IgD-negative memory B cell (primary cell): Measurements from ENCODE around the gene CCDC57. TPM values are rescaled to one million over a fixed set of nuclear protein-coding genes. Genes with fewer than 3 reads are reported as not detected.

ENCODE experiments used
- H3K27ac Mint-ChIP-seq, 3 donors: one replicate each; pipeline ENCODE4 v1.8.0; 2020 to 2022; ENCODE audit warnings: mild to moderate bottlenecking in 3 of 3, mixed read lengths in 3 of 3, moderate library complexity in 1 of 3
- H3K27me3 Mint-ChIP-seq: one replicate; pipeline ENCODE4 v1.8.0; 2021; ENCODE audit warnings: mixed read lengths
- H3K36me3 Mint-ChIP-seq: one replicate; pipeline ENCODE4 v1.8.0; 2020; ENCODE audit warnings: mild to moderate bottlenecking, mixed read lengths
- H3K4me1 Mint-ChIP-seq, 3 donors: one replicate each; pipeline ENCODE4 v1.8.0; 2020 to 2022; ENCODE audit warnings: mixed read lengths in 3 of 3, mild to moderate bottlenecking in 1 of 3
- H3K4me3 Mint-ChIP-seq, 4 donors: one replicate each; pipeline ENCODE4 v1.8.0; 2020 to 2022; ENCODE audit warnings: mild to moderate bottlenecking in 4 of 4, mixed read lengths in 4 of 4, moderate library complexity in 3 of 4
- H3K9me3 Mint-ChIP-seq, 3 donors: one replicate each; pipeline ENCODE4 v1.8.0; 2020 to 2021; ENCODE audit warnings: mixed read lengths in 3 of 3, mild to moderate bottlenecking in 1 of 3
- polyA plus RNA-seq: library from polyadenylated mRNA; unstranded; fragments of 300-500 nt; fragmentation: Illumina TruSeq; gene quantifications from one replicate; pipeline ENCODE4 v1.2.3, GENCODE V29; 2021

CCDC57 gene
- polyA plus RNA-seq, 1 donor from 2014 or later = 34.1 TPM

GRCh38 chr17:82081546-82081945 is 131.1 kb downstream of the CCDC57 start:
- peaks cover 0 to 3% (median 0%) of the 10 kb centered on the region in 3 donors for H3K4me1 Mint-ChIP-seq
- no peak overlapping the region for H3K27ac Mint-ChIP-seq

GRCh38 chr17:82080789-82081464 is 131.7 kb downstream of the CCDC57 start:
- Mint-ChIP-seq H3K4me1 (peaks cover 0 to 4% (median 0%) of the 10 kb centered on the region in 3 donors), H3K4me3 (no peak overlapping the region), H3K36me3 (no peaks in the 10 kb centered on the region), H3K27ac (no peak overlapping the region), H3K9me3 (no peaks in the 10 kb centered on the region), H3K27me3 (peaks cover 1% of the 10 kb centered on the region)

More at GRCh38 chr17:82081546-82081945, 131.1 kb downstream of the CCDC57 start:
- Mint-ChIP-seq H3K4me3 (no peak overlapping the region), H3K36me3 (no peaks in the 10 kb centered on the region), H3K27me3 (no peaks in the 10 kb centered on the region), H3K9me3 (no peaks in the 10 kb centered on the region)

DNA sequence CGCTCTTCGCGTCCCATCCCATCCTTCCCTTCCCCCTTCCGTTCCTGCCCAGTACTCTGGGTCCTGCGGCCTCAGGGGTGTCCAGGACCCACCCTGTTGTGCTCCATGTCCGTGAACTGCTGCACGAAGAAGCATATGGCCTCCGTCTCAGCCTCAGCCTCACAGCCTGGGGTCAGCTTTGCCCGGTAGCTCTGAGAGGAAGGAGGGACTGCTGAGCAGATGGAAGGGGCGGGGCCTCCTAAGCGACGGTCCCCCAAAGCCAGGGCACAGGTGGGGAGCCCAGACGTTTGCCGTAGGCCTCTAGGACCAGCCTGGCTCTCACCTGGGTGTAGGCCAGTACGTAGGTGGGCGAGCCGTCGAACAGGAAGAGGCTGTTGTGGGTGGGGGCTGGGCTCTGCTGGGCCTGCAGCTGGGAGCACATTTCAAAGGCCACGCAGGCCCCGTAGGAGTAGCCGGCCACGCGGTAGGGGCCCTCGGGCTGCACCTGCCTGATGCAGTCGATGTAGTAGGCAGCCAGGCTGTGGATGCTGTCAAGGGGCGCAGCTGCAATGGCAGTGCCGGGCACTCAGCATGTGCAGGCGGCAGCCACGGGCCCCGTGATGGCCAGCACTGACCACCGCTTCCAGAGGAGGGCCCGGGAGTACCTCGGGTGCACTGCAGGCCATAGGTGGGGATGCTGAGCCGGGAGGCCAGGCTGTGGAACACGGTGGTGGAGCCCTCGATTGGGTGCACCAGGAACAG is 132.4 kb downstream of the CCDC57 start:
- Mint-ChIP-seq H3K4me1 (peaks cover 0 to 4% (median 0%) of the 10 kb centered on the region in 3 donors), H3K36me3 (no peaks in the 10 kb centered on the region), H3K4me3 (peak overlapping the region in 1 of 4 donors; percentile 28), H3K27ac (no peak overlapping the region), H3K27me3 (peaks cover 6% of the 10 kb centered on the region), H3K9me3 (peaks cover 0 to 3% (median 0%) of the 10 kb centered on the region in 3 donors)

DNA sequence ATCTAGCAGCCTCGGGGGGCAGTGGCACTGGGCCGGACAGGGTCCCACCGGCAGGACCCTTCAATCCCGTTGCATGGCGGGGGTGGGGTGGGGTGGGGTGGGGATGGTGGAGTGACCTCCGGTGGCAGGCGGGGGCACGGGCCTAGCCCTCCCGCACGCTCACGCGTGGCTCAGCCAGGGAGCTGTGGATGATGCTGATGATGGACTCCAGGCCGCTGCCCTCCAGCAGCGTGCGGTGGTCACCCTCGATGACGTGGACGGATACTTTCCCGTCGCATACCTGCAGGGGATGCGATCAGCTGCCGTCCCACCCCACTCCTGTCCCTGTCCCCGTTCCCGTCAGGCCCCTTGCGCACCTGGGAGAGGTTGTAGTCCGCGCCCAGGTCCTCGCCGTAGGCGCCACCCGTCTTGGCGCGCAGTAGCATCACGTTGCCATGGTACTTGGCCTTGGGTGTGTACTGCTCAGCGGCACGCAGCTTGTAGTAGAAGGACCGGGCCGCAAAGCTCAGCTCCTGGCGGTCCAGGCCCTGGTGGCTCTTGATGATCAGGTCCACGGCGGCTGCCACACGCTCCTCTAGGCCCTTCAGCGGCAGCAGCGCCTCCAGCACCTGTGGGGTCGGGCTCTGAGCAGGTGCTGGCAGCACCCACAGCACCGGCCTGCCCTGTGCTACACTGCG is 133.5 kb downstream of the CCDC57 start:
- Mint-ChIP-seq H3K4me1 (peaks cover 0 to 4% (median 0%) of the 10 kb centered on the region in 3 donors), H3K4me3 (no peak overlapping the region), H3K36me3 (no peaks in the 10 kb centered on the region)

DNA sequence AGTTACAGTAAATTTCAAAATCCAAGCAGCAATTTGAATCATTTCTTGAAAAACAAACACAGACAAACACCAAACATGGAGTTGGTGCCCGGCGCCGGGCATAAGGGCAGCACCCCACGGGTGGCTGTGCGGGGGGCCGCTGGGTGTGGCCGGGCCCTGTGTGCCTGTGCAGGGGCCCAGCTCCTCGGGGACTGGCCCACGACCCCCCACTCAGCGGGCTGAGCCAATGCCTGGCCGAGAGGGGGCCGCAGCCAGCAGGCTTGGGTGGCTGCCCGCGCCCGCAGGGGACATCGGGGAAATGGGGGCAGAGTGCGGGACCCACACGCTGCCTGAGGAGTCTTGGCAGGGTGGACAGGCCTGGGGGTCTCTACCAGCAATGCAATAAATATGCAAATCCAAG is 134.2 kb downstream of the CCDC57 start:
- peaks cover 0 to 3% (median 0%) of the 10 kb centered on the region in 3 donors for H3K9me3 Mint-ChIP-seq
- H3K4me3 Mint-ChIP-seq = peak overlapping the region in 1 of 4 donors; percentile 13
- H3K36me3 Mint-ChIP-seq = no peaks in the 10 kb centered on the region
- peaks cover 7% of the 10 kb centered on the region for H3K27me3 Mint-ChIP-seq
- H3K27ac Mint-ChIP-seq = no peak overlapping the region
- H3K4me1 Mint-ChIP-seq = peaks cover 0 to 4% (median 0%) of the 10 kb centered on the region in 3 donors

More for the DNA sequence above, 133.5 kb downstream of the CCDC57 start:
- H3K27ac Mint-ChIP-seq = no peak overlapping the region
- H3K9me3 Mint-ChIP-seq = peaks cover 0 to 3% (median 0%) of the 10 kb centered on the region in 3 donors
- peaks cover 7% of the 10 kb centered on the region for H3K27me3 Mint-ChIP-seq

DNA sequence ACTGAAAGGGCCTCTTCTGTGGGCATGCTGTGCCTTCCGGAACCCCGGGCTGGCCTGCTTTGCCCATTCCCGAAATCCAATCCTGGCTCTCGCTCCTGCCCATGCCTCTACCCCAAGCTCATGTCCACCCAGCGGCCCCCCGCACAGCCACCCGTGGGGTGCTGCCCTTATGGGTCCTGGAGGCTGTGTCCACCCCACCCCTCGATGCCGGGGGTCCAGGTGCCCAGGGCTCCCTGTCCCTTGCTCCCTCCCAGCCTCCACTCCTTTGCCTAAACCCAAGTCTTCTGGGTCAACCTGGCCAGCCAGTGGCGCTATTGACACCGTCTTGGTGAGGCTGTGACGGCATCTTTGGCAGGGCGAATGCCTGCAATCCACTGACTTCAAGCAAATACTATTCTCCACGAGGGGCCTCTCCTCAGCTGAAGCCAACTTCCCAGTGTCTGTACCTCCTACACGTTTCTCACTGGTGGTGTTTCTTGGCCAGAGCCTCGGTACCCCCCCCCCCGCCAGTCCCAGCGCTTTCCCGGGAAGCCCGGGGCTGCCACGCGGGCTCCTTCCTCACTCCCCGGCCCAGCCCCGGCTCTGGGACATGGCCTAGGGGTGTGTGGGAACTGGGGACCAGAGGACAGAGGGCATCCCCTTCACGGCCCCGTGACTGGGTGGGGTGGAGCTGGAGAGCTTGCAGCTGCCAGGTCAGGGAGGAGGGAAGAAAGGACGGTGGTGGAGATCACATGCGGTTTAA is 134.9 kb downstream of the CCDC57 start:
- Mint-ChIP-seq H3K36me3 (no peaks in the 10 kb centered on the region), H3K27me3 (peaks cover 7% of the 10 kb centered on the region), H3K9me3 (peaks cover 0 to 3% (median 0%) of the 10 kb centered on the region in 3 donors), H3K27ac (no peak overlapping the region), H3K4me1 (peaks cover 0 to 4% (median 0%) of the 10 kb centered on the region in 3 donors), H3K4me3 (peak overlapping the region in 1 of 4 donors; percentile 13)

- no peak overlapping the region for H3K4me3 Mint-ChIP-seq
- peaks cover 0 to 4% (median 0%) of the 10 kb centered on the region in 3 donors for H3K4me1 Mint-ChIP-seq
- peaks cover 0 to 3% (median 0%) of the 10 kb centered on the region in 3 donors for H3K9me3 Mint-ChIP-seq
- no peaks in the 10 kb centered on the region for H3K36me3 Mint-ChIP-seq
- peaks cover 7% of the 10 kb centered on the region for H3K27me3 Mint-ChIP-seq
- H3K27ac Mint-ChIP-seq = no peak overlapping the region
These were observed 135.7 kb downstream of the CCDC57 start for GRCh38 chr17:82076785-82077591.

- peaks cover 0 to 4% (median 0%) of the 10 kb centered on the region in 3 donors for H3K4me1 Mint-ChIP-seq
- H3K36me3 Mint-ChIP-seq = no peaks in the 10 kb centered on the region
- peaks cover 7% of the 10 kb centered on the region for H3K27me3 Mint-ChIP-seq
- H3K4me3 Mint-ChIP-seq = no peak overlapping the region
- H3K9me3 Mint-ChIP-seq = peaks cover 0 to 3% (median 0%) of the 10 kb centered on the region in 3 donors
- H3K27ac Mint-ChIP-seq = no peak overlapping the region
These were observed 136.4 kb downstream of the CCDC57 start for GRCh38 chr17:82076018-82076784.

DNA sequence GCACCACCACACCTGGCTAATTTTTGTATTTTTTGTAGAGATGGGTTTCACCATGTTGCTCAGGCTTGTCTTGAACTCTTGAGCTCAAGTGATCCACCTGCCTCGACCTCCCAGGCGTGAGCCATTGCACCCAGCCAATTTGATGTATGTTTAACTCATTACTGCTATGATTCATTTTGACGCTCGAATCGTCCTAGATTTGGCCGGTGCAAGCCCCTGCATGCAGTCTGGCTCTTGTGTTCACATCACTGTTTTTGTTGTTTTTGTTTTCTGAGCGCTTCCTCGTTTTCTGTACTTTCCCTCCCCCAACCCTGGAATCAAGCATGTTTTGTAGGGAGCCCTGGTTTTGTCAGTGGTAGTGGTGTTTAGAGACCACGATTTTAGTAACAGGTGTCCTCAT is 139.2 kb downstream of the CCDC57 start:
- H3K27ac Mint-ChIP-seq = peak overlapping the region in 1 of 3 donors; percentile 48
- H3K27me3 Mint-ChIP-seq = peaks cover 7% of the 10 kb centered on the region
- H3K9me3 Mint-ChIP-seq = peaks cover 0 to 3% (median 0%) of the 10 kb centered on the region in 3 donors
- H3K4me1 Mint-ChIP-seq = peaks cover 0 to 4% (median 0%) of the 10 kb centered on the region in 3 donors
- peak overlapping the region in 1 of 4 donors; percentile 50 for H3K4me3 Mint-ChIP-seq
- H3K36me3 Mint-ChIP-seq = no peaks in the 10 kb centered on the region

DNA sequence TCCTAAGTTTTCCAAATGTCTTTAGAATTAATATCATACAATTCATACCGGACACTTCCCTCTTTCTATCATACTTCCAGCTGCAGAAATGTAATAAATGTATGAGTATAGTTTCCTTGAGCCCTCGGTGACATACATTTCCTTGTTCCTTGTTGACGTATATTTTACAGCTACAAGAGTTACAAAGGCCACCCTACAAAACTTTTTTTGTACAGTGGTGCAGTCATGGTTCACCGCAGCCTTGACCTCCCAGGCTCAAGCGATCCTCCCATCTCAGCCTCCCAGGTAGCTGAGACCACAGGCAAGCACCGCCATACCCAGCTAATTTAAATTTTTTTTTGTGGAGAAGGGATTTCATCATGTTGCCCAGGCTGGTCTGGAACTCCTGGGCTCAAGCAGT is 139.8 kb downstream of the CCDC57 start:
- peaks cover 7% of the 10 kb centered on the region for H3K27me3 Mint-ChIP-seq
- peaks cover 0 to 4% (median 0%) of the 10 kb centered on the region in 3 donors for H3K4me1 Mint-ChIP-seq
- no peak overlapping the region for H3K27ac Mint-ChIP-seq
- peak overlapping the region in 1 of 4 donors; percentile 50 for H3K4me3 Mint-ChIP-seq
- no peaks in the 10 kb centered on the region for H3K36me3 Mint-ChIP-seq
- H3K9me3 Mint-ChIP-seq = peaks cover 0 to 3% (median 0%) of the 10 kb centered on the region in 3 donors

DNA sequence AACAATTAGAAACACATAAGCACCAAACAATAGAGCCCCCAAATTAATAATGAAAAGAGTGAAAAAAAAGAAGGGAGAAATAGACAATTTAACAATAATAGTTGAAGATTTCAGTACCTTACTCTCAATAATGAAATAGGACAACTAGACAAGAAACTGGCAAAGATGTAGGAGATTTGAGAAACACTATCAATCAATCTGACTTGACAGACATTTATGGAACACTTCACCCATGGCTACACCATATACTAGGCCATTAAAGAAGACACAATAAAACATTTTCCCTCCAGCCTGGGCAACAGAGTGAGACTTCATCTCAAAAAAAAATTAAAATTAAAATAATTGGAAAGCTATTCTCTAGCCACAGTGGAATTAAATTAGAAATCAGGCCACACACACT is 142.0 kb downstream of the CCDC57 start:
- Mint-ChIP-seq H3K27me3 (peaks cover 4% of the 10 kb centered on the region), H3K4me1 (peaks cover 0 to 6% (median 0%) of the 10 kb centered on the region in 3 donors), H3K27ac (peak overlapping the region in 1 of 3 donors; percentile 19), H3K9me3 (peaks cover 0 to under 1% (median 0%) of the 10 kb centered on the region in 3 donors), H3K4me3 (peak overlapping the region in 1 of 4 donors; percentile 58), H3K36me3 (no peaks in the 10 kb centered on the region)

DNA sequence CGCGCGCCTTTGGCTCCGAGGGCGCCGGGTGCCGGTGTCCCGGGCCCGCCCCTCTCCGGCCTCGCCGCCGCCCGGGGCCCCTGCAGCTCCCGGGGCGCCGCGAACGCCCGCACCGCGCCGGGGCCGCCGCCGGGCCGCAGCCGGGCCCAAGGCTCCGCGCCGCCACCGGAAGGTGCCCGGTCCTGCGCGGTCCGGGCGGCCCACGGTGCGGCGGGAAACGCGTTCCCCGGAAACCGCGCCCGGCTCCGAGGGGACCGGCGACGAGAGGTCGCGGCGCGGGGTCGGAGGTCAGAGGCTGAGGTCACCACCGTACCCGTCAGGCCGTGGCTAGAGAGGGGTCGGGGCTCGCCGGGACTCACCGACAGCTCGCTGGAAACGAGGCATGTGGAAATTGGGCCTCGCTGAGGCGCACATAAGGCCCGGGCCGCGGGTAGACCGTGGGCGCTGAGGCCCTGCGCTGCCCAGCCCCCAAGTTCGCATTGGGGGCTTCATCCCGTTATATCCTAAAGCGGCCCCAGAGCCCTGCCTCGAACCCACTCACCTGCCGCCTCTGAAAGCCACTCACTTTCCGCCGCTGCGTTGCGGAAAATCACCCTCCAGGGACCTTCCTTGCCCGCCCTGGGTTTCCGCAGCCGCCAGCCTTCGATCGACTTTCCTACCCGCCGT is 146.9 kb downstream of the CCDC57 start, which contains the start of gene DUS1L:
DUS1L (minus strand) TSS at position 167 of the 666 bp plus-strand sequence. CDS start 745 bp downstream, outside the sequence.
- Mint-ChIP-seq H3K36me3 (no peaks in the 10 kb centered on the region), H3K4me3 (peak within 1 kb of the TSS; percentile 81 to 94 (median 88)), H3K27ac (peak within 1 kb of the TSS; percentile 87 to 95 (median 93)), H3K9me3 (no peaks in the 10 kb centered on the region), H3K27me3 (no peaks in the 10 kb centered on the region), H3K4me1 (peaks cover 0 to 10% (median 0%) of the 10 kb centered on the region in 3 donors)
